GM08714 (cell line): ENCODE measurements around the gene CD72.

Experiments
- H3K4me3 ChIP-seq: fragments of 200-500 bp; sonication (Bioruptor generic); 2 replicates; pipeline ENCODE4 v1.5.1; 2014; ENCODE audit warnings: mild to moderate bottlenecking, low read length, inconsistent platforms
- ZNF274 ChIP-seq: IDR thresholded peaks from 2 replicates; pipeline ENCODE4 v1.6.1; 2012; ENCODE audit warnings: mild to moderate bottlenecking, low read depth, low read length

Gene CD72

GRCh38 chr9:35568196-35568595 is 50.0 kb downstream of the CD72 start:
- H3K4me3 ChIP-seq, result no peak overlapping the region
- TF ChIP-seq ZNF274, result no peak

- no peak overlapping the region for H3K4me3 ChIP-seq
- no peak for TF ChIP-seq ZNF274
Measured at GRCh38 chr9:35566417-35566816, 51.8 kb downstream of the CD72 start.

GRCh38 chr9:35564658-35565061 is 53.6 kb downstream of the CD72 start:
- H3K4me3 ChIP-seq, result no peak overlapping the region
- TF ChIP-seq ZNF274, result no peak

GRCh38 chr9:35563791-35564197 is 54.4 kb downstream of the CD72 start:
- no peak overlapping the region for H3K4me3 ChIP-seq
- TF ChIP-seq ZNF274, result no peak

- no peak overlapping the region for H3K4me3 ChIP-seq
- no peak for TF ChIP-seq ZNF274
Measured at GRCh38 chr9:35562895-35563780, 55.1 kb downstream of the CD72 start.

GRCh38 chr9:35561468-35562261 is 56.5 kb downstream of the CD72 start:
- TF ChIP-seq ZNF274, result no peak
- H3K4me3 ChIP-seq, result no peak overlapping the region

GRCh38 chr9:35560625-35561337 is 57.4 kb downstream of the CD72 start:
- TF ChIP-seq ZNF274, result no peak
- H3K4me3 ChIP-seq, result no peak overlapping the region
